GM19238 (cell line): ENCODE results near the gene TWNK.
"Not testable (repeated sequence)": the region's sequence is repeated elsewhere in the genome, so short reads cannot be mapped to it uniquely, and the experiment has no call there.

Source experiments
- DNase-seq: peaks from one replicate; pipeline ENCODE4 v3.0.0; 2011; ENCODE audit warnings: low spot score; ENCODE audit not compliant: insufficient read length

TWNK gene

GRCh38 chr10:100972904-100973535 lies 14.3 kb upstream of the TWNK start:
- no peak for DNase-seq

DNA sequence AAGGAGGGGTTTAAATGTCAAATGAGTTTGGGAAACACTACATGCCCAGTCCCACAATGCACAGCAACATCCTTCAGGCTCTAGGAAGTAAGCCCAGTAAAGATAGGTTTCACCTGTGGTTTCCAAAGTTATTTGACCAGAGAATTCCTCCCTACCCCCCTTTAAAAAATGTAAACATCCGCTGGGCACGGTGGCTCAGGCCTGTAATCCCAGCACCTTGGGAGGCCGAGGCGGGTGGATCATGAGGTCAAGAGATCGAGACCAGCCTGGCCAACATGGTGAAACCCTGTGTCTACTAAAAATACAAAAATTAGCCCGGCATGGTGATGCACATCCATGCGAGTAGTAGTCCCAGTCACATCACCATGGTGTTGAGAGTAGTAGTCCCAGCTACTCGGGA lies 11.9 kb upstream of the TWNK start:
- DNase-seq = not testable (repeated sequence)

- DNase-seq = no peak
Measured at GRCh38 chr10:100976906-100977305, 10.4 kb upstream of the TWNK start.

GRCh38 chr10:100977436-100977835 lies 9.9 kb upstream of the TWNK start:
- DNase-seq = no peak

GRCh38 chr10:100978121-100978900 lies 9.0 kb upstream of the TWNK start:
- DNase-seq = no peak

GRCh38 chr10:100978901-100979195 lies 8.5 kb upstream of the TWNK start:
- DNase-seq = no peak

GRCh38 chr10:100979791-100980272 lies 7.5 kb upstream of the TWNK start:
- no peak for DNase-seq

DNA sequence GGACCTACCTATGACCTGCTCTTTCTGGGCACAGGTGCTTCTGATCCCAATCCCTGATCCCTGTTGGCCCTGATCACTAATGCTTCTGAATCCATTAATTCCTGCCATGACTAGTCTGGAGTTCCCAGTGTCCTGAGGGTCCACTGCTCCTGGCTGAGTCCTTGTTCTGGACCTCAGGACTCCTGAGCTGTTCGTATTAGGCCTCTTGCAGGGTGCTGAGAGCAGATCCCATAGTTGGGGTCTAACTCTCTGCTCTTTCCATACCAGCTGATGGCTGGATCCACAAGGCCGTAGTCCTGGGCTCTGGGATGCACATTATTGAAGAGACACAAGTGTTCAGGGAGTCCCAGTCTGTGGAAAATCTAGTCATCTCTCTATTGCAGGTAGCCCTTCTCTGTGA lies 7.0 kb upstream of the TWNK start:
- DNase-seq = no peak

DNA sequence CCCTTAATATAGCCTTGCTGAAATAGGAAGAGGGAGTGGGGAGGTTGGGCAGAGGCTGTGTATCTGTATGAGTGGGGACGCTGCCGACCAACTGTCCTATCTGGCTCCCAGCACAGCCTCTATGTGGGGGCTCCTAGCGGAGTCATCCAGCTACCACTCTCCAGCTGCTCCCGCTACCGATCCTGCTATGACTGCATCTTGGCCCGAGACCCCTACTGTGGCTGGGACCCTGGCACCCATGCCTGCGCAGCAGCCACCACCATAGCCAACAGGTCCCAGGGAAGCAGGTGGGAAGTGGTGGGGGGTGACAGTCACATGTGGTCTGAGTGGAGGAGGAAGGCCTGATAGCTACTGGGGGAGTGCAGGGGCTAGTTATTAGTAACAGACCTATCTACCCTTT lies 6.6 kb upstream of the TWNK start:
- no peak for DNase-seq

DNA sequence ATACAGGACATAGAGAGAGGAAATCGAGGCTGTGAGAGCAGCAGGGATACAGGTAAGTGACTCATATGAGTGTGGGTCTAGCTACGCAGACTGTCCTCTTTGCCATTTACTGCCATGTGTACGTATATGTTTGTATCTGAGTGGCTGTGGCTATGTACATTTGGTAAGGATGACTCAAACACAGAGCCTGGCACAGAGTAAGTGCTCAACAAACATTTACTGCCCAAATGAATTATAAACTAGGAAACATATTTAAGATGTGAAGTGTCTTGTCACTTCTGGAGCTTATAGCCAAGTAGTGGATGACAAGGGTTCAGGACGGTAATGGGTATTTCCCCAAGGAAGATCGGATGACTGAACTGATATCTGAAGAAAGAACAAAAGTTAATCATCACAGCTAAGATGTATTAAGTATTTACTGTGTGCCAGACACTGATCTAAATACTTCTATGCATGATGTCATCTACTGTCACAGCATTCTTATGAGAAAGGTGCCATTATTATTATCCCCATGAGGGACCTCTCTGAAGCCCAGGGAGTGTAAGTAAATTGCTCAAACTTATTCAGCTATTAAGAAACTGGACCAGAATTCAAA lies 6.1 kb upstream of the TWNK start:
- no peak for DNase-seq

GRCh38 chr10:100982916-100983830 lies 4.2 kb upstream of the TWNK start:
- no peak for DNase-seq

GRCh38 chr10:100983868-100984671 lies 3.3 kb upstream of the TWNK start:
- no peak for DNase-seq

DNA sequence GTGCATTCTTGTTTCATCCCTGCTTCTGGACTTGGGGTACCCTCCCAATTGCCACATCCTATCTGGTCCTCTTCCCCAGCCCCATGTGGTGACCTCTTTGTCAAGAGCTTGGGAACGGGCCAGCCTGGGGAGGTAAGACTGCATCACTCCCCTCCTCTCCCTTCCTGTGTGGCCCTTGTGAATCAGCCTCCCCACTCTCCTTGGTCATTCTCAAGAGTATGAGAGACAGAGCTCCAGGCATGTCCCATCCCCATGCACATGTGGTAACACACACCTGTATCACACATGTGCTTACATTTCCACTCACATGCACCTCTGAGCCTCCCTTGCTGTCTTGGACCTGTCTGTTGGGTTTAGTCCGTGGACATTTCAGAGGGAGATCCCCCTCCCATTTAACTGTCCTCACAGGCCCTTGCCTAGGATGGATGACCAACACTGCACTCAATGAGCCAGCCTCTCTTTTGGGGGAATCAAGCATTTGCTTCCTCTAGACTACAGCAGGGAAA lies 2.6 kb upstream of the TWNK start:
- DNase-seq = no peak

DNA sequence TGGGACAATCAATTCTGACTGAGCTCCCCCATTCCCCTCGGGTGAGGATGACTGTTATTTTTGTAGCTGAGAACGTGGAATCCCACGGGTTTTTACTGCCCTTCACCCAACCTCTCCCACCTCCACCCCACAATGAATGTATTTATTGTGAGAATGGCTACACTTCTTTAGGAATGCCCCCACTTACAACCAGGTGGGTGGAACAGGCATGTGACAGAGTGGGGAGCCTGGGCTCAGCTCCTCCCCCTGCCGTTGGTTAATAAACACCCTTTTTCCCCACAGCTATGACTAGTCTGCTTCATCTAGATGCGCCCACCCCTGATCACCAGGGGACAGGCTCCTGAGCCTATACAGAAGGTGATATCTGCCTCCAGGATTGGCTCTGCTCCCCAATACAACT lies 2.0 kb upstream of the TWNK start:
- no peak for DNase-seq

- DNase-seq = no peak
Measured at GRCh38 chr10:100986623-100986951, 756 bp upstream of the TWNK start.

- no peak for DNase-seq
Measured at GRCh38 chr10:100987685-100988049, 324 bp downstream of the TWNK start.

DNA sequence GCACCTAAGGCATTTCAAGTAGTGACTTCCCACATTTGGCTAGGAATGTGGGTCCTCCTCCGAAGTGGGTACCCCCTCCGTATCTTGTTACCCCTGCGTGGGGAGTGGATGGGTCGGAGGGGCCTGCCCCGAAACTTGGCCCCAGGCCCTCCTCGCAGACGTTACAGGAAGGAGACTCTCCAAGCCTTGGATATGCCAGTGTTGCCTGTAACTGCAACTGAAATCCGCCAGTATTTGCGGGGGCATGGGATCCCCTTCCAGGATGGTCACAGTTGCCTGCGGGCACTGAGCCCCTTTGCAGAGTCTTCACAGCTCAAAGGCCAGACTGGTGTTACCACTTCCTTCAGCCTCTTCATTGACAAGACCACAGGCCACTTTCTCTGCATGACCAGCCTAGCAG lies 823 bp downstream of the TWNK start:
- DNase-seq = no peak

DNA sequence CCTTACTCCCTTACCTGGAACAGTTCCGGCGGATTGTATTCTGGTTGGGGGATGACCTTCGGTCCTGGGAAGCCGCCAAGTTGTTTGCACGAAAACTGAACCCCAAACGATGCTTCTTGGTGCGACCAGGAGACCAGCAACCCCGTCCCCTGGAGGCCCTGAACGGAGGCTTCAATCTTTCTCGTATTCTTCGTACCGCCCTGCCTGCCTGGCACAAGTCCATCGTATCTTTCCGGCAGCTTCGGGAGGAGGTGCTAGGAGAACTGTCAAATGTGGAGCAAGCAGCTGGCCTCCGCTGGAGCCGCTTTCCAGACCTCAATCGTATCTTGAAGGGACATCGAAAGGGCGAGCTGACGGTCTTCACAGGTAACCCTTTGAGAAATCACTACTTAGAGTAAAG lies 1.7 kb downstream of the TWNK start:
- DNase-seq = no peak

DNA sequence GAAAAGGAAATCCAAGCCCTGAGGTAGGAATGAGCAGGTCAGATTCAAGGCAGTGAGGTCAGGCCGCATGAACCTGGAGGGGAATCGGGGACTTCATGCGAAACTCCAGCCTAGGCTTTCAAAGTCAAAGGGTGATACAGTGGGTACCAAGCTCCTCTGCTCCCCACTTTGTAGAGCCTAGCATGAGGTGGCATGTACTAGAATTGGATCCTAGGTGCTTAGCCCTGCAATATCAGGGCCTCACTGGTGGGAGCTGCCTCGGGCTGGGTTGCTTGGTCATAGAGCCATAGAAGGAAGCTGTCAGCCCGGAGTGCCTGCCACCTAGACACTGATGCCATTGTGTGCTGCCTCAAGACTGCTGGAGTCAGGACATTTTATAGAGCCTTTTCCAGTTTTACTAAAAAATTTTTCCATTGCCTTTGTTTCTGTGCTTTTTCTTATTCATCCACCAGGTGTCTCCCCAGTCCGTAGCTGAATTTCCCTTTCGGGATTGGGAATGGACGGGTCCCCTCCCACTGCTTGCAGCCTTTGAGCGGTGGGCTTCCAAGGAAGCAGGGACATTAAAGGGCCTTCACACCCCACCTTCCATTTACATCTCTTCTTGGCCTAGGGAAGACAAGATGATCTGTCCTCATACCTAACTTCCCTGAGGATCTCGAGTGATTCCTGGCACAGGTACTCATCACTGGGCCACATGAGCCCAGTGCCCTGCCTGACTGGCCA lies 6.8 kb downstream of the TWNK start:
- no peak for DNase-seq

GRCh38 chr10:100995181-100995580 lies 7.8 kb downstream of the TWNK start:
- DNase-seq = no peak
